K562 (cell line): ENCODE measurements around the gene TAF8. TPM values are rescaled to one million over a fixed set of nuclear protein-coding genes. Genes with fewer than 3 reads are reported as not detected.

ENCODE experiments used
- ATF7 ChIP-seq: fragments of 450-650 bp; IDR thresholded peaks from 2 replicates; pipeline ENCODE4 v1.7.1; 2014; ENCODE audit warnings: mild to moderate bottlenecking, moderate library complexity
- BACH1 ChIP-seq: fragments of 200-800 bp; sonication (Bioruptor generic); IDR thresholded peaks from 2 replicates; pipeline ENCODE4 v1.6.1; 2016; ENCODE audit warnings: missing genetic modification characterization, missing compliant biosample characterization
- CBFA2T3 ChIP-seq: fragments of 450-650 bp; IDR thresholded peaks from 2 replicates; pipeline ENCODE4 v1.6.1; 2017
- KDM5B ChIP-seq: fragments of 200-600 bp; sonication (generic); IDR thresholded peaks from 2 replicates; pipeline ENCODE4 v1.6.1; 2012; ENCODE audit warnings: low read depth, mild to moderate bottlenecking, moderate library complexity, low read length, control low read depth, inconsistent platforms; ENCODE audit not compliant: insufficient replicate concordance
- NUFIP1 ChIP-seq: fragments of 450-650 bp; IDR thresholded peaks from 2 replicates; pipeline ENCODE4 v1.6.1; 2018; ENCODE audit not compliant: partially characterized antibody
- PCBP1 ChIP-seq: fragments of 200-400 bp; formaldehyde crosslinking; IDR thresholded peaks from 2 replicates; pipeline ENCODE4 v1.6.1; 2018; ENCODE audit warnings: mild to moderate bottlenecking, low read depth, low read length; ENCODE audit not compliant: poor library complexity, severe bottlenecking
- RBFOX2 ChIP-seq: fragments of 200-400 bp; formaldehyde crosslinking; IDR thresholded peaks from 2 replicates; pipeline ENCODE4 v1.6.1; 2017; ENCODE audit warnings: low read depth, mild to moderate bottlenecking, low read length, moderate library complexity
- SRSF1 ChIP-seq: fragments of 200-400 bp; formaldehyde crosslinking; IDR thresholded peaks from 2 replicates; pipeline ENCODE4 v1.6.1; 2017; ENCODE audit warnings: mild to moderate bottlenecking, low read depth, low read length, moderate library complexity
- polyA plus RNA-seq, 8 experiments: library from polyadenylated mRNA; depleted of rRNA in 4 of 8; stranded (reverse) in 5 of 8; unstranded in 3 of 8; fragments of >200 nt; fragmentation: Nextera tagmentation in 2 of 8; fragmentation: Illumina TruSeq in 1 of 8; extraction: Ambion mirVana in 2 of 8; extraction: Trizol in 1 of 8; gene quantifications; 2 replicates each; pipeline versions ENCODE4 v1.2.1 to v1.2.3, GENCODE V29; 2011 to 2014; ENCODE audit warnings: inconsistent platforms in 1 of 8, missing spikeins in 1 of 8
- total RNA-seq, 7 experiments: library from RNA; depleted of rRNA in 6 of 7; stranded (reverse); fragments of >200 nt in 6 of 7; fragmentation: Illumina TruSeq in 2 of 7; extraction: Trizol in 2 of 7; gene quantifications; 2 replicates each; pipeline versions ENCODE4 v1.2.1 to v1.2.3, GENCODE V29; 2011 to 2021; ENCODE audit warnings: low replicate concordance in 1 of 7
- TF ChIP-seq, protein P1 (sequence below): fragments of 250-450 bp; sonication (Bioruptor Pico); IDR thresholded peaks from 2 replicates; pipeline ENCODE4 v1.4.0; 2020; ENCODE audit warnings: mild to moderate bottlenecking
- TF ChIP-seq, protein P2 (sequence below): sonication (generic); formaldehyde crosslinking; IDR thresholded peaks from 2 replicates; pipeline ENCODE4 v1.4.0; 2020; ENCODE audit warnings: mild to moderate bottlenecking, missing genetic modification reagents
- TF ChIP-seq, protein P3 (sequence below), 2 experiments: fragments of 450-650 bp; formaldehyde crosslinking in 1 of 2; IDR thresholded peaks; 2 replicates each; pipeline versions ENCODE4 v1.4.0 to v1.6.1; 2014 to 2020; ENCODE audit warnings: mild to moderate bottlenecking in 2 of 2, borderline replicate concordance in 1 of 2, low read depth in 1 of 2
- TF ChIP-seq, protein P4 (sequence below): sonication (generic); formaldehyde crosslinking; IDR thresholded peaks from 2 replicates; pipeline ENCODE4 v1.8.1; 2023; ENCODE audit warnings: mild to moderate bottlenecking, missing genetic modification reagents, moderate library complexity

Gene TAF8
- total and polyA plus RNA-seq, 9 of the 15 experiments (the other 6 are each of a cell fraction or from before 2014, with no cell fraction given): 29.4 to 84.0 (median 52.6) TPM

DNA sequence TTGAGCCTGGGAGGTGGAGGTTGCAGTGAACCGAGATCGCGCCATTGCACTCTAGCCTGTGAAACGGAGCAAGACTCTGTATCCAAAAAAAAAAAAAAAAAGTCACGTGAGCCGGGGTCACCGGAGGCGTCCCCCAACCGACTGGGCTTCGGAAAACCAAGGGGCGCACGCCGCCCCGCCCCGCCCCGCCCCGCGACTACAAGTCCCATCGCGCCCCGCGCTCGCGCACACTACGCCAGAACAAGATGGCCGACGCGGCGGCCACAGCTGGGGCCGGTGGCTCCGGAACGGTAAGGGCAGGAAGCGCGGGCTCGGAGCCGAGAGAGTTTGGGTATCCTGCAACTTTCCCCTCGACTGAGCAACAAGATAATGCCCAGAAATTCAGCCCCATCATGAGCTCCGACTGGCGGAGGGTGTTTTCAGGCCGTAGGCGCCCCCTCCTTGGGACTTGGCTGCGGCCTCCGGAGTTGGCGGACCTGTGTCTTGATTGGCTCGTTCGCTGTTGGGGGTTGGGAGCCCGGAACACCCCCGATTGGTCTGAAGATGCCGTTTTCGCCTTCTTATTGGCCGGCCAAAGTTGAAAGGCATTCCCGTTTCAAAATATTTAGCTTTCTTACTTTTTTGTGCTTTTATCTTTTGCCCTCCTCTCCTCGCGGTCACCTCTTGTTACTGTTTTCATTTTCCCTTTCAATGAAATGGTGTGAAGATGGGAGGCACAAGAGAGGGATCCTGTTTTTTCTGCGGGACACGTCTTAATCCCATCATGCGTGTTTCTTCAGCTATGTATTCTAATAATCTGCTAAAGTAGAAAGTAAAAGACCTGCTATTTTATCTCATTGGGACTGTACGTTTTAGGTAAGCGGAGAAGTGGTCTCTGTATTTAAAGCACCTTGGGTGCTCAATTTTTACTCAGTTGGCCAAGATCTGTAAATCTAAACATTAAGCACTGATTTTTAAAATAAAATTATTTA lies at the start of gene TAF8 (continued):
- no peak for TF ChIP-seq SRSF1
- TF ChIP-seq ATF7: peak; percentile 99
- TF ChIP-seq PCBP1: peak; percentile 25
- TF ChIP-seq, protein P1, sequence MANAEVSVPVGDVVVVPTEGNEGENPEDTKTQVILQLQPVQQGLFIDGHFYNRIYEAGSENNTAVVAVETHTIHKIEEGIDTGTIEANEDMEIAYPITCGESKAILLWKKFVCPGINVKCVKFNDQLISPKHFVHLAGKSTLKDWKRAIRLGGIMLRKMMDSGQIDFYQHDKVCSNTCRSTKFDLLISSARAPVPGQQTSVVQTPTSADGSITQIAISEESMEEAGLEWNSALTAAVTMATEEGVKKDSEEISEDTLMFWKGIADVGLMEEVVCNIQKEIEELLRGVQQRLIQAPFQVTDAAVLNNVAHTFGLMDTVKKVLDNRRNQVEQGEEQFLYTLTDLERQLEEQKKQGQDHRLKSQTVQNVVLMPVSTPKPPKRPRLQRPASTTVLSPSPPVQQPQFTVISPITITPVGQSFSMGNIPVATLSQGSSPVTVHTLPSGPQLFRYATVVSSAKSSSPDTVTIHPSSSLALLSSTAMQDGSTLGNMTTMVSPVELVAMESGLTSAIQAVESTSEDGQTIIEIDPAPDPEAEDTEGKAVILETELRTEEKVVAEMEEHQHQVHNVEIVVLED (CRISPR knock-in tag): peak; percentile 89
- TF ChIP-seq, protein P2, sequence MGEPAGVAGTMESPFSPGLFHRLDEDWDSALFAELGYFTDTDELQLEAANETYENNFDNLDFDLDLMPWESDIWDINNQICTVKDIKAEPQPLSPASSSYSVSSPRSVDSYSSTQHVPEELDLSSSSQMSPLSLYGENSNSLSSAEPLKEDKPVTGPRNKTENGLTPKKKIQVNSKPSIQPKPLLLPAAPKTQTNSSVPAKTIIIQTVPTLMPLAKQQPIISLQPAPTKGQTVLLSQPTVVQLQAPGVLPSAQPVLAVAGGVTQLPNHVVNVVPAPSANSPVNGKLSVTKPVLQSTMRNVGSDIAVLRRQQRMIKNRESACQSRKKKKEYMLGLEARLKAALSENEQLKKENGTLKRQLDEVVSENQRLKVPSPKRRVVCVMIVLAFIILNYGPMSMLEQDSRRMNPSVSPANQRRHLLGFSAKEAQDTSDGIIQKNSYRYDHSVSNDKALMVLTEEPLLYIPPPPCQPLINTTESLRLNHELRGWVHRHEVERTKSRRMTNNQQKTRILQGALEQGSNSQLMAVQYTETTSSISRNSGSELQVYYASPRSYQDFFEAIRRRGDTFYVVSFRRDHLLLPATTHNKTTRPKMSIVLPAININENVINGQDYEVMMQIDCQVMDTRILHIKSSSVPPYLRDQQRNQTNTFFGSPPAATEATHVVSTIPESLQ (CRISPR knock-in tag): no peak
- TF ChIP-seq CBFA2T3: peak; percentile 2; the same call in 1 of the 2 replicates
- TF ChIP-seq NUFIP1: no peak
- TF ChIP-seq, protein P3, sequence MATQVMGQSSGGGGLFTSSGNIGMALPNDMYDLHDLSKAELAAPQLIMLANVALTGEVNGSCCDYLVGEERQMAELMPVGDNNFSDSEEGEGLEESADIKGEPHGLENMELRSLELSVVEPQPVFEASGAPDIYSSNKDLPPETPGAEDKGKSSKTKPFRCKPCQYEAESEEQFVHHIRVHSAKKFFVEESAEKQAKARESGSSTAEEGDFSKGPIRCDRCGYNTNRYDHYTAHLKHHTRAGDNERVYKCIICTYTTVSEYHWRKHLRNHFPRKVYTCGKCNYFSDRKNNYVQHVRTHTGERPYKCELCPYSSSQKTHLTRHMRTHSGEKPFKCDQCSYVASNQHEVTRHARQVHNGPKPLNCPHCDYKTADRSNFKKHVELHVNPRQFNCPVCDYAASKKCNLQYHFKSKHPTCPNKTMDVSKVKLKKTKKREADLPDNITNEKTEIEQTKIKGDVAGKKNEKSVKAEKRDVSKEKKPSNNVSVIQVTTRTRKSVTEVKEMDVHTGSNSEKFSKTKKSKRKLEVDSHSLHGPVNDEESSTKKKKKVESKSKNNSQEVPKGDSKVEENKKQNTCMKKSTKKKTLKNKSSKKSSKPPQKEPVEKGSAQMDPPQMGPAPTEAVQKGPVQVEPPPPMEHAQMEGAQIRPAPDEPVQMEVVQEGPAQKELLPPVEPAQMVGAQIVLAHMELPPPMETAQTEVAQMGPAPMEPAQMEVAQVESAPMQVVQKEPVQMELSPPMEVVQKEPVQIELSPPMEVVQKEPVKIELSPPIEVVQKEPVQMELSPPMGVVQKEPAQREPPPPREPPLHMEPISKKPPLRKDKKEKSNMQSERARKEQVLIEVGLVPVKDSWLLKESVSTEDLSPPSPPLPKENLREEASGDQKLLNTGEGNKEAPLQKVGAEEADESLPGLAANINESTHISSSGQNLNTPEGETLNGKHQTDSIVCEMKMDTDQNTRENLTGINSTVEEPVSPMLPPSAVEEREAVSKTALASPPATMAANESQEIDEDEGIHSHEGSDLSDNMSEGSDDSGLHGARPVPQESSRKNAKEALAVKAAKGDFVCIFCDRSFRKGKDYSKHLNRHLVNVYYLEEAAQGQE (IDR thresholded peaks at IDR 0.05; ENCODE audit: borderline replicate concordance): 0 out of 2 replicates have a peak, but pooled peaks have one; percentile 26
- TF ChIP-seq, protein P3 (CRISPR knock-in tag; IDR thresholded peaks at IDR 0.05; ENCODE audit: low read depth): 0 out of 2 replicates have a peak, but pooled peaks have one; percentile 43
- peak; percentile 99 for TF ChIP-seq RBFOX2
- TF ChIP-seq, protein P4, sequence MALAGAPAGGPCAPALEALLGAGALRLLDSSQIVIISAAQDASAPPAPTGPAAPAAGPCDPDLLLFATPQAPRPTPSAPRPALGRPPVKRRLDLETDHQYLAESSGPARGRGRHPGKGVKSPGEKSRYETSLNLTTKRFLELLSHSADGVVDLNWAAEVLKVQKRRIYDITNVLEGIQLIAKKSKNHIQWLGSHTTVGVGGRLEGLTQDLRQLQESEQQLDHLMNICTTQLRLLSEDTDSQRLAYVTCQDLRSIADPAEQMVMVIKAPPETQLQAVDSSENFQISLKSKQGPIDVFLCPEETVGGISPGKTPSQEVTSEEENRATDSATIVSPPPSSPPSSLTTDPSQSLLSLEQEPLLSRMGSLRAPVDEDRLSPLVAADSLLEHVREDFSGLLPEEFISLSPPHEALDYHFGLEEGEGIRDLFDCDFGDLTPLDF (CRISPR knock-in tag): no peak
- no peak for TF ChIP-seq BACH1 (tag)
- TF ChIP-seq KDM5B: peak; percentile 100
